Astrocyte (in vitro differentiated cells and primary cell): ENCODE measurements around the gene PODXL. TPM values are rescaled to one million over a fixed set of nuclear protein-coding genes. Genes with fewer than 3 reads are reported as not detected.

Source experiments
- DNase-seq: peaks from one replicate; pipeline ENCODE4 v3.0.0-alpha.2; 2010; ENCODE audit warnings: low read depth
- FAIRE-seq: peaks from 2 replicates; lab custom pipeline; 2011; peaks lifted over from hg19 to GRCh38; lab: Jason Lieb, UNC
- H2AFZ ChIP-seq: 2 replicates; pipeline ENCODE4 v1.6.0; 2012; ENCODE audit warnings: low read depth, low read length, inconsistent platforms
- H3K27ac ChIP-seq: 2 replicates; pipeline ENCODE4 v1.5.1; 2011; ENCODE audit warnings: low read depth, low read length, inconsistent platforms
- H3K27me3 ChIP-seq: 2 replicates; pipeline ENCODE4 v1.6.0; 2011; ENCODE audit warnings: low read length, inconsistent platforms; ENCODE audit not compliant: insufficient read depth
- H3K36me3 ChIP-seq: 2 replicates; pipeline ENCODE4 v1.5.1; 2011; ENCODE audit warnings: low read length, inconsistent platforms; ENCODE audit not compliant: insufficient read depth
- H3K4me1 ChIP-seq: 2 replicates; pipeline ENCODE4 v1.5.1; 2011; ENCODE audit warnings: low read length, inconsistent platforms; ENCODE audit not compliant: insufficient read depth
- H3K4me2 ChIP-seq: 2 replicates; pipeline ENCODE4 v1.6.0; 2012; ENCODE audit warnings: low read length, inconsistent platforms
- H3K4me3 ChIP-seq: 2 replicates; pipeline ENCODE4 v1.5.1; 2011; ENCODE audit warnings: low read depth, mild to moderate bottlenecking, low read length, inconsistent platforms; ENCODE audit not compliant: insufficient read depth
- H3K79me2 ChIP-seq: 2 replicates; pipeline ENCODE4 v1.6.0; 2012; ENCODE audit warnings: mild to moderate bottlenecking, low read length, inconsistent platforms; ENCODE audit not compliant: insufficient read depth
- H3K9ac ChIP-seq: 2 replicates; pipeline ENCODE4 v1.6.0; 2012; ENCODE audit warnings: mild to moderate bottlenecking, low read length, inconsistent platforms
- H3K9me3 ChIP-seq: 2 replicates; pipeline ENCODE4 v1.5.1; 2012; ENCODE audit warnings: low read depth, mild to moderate bottlenecking, low read length, inconsistent platforms; ENCODE audit not compliant: insufficient read depth
- H4K20me1 ChIP-seq: 2 replicates; pipeline ENCODE4 v1.6.0; 2012; ENCODE audit warnings: low read length, inconsistent platforms; ENCODE audit not compliant: insufficient read depth
- H3K27ac Mint-ChIP-seq: one replicate; pipeline ENCODE4 v1.8.0; 2021; ENCODE audit warnings: mild to moderate bottlenecking, mixed read lengths; ENCODE audit not compliant: unreplicated experiment
- H3K27me3 Mint-ChIP-seq: one replicate; pipeline ENCODE4 v1.8.0; 2021; ENCODE audit warnings: low read depth, mixed read lengths; ENCODE audit not compliant: unreplicated experiment
- H3K36me3 Mint-ChIP-seq: one replicate; pipeline ENCODE4 v1.8.0; 2021; ENCODE audit warnings: low read depth, mixed read lengths; ENCODE audit not compliant: unreplicated experiment
- H3K4me1 Mint-ChIP-seq: one replicate; pipeline ENCODE4 v1.8.0; 2021; ENCODE audit warnings: low read depth, mixed read lengths; ENCODE audit not compliant: unreplicated experiment
- H3K4me3 Mint-ChIP-seq: one replicate; pipeline ENCODE4 v1.8.0; 2021; ENCODE audit warnings: mild to moderate bottlenecking, moderate library complexity, mixed read lengths; ENCODE audit not compliant: unreplicated experiment
- H3K9me3 Mint-ChIP-seq: one replicate; pipeline ENCODE4 v1.8.0; 2021; ENCODE audit warnings: mild to moderate bottlenecking, mixed read lengths; ENCODE audit not compliant: unreplicated experiment
- CTCF ChIP-seq: IDR thresholded peaks from 2 replicates; pipeline ENCODE4 v1.5.1; 2011; ENCODE audit warnings: low read depth, mild to moderate bottlenecking, inconsistent platforms, low read length, moderate library complexity; ENCODE audit not compliant: insufficient read depth
- EZH2 ChIP-seq: IDR thresholded peaks from 2 replicates; pipeline ENCODE4 v1.6.1; 2012; ENCODE audit warnings: mild to moderate bottlenecking, low read length, inconsistent platforms; ENCODE audit not compliant: insufficient read depth
- total RNA-seq: library from RNA; stranded (reverse); gene quantifications from 2 replicates; pipeline ENCODE4 v1.2.1, GENCODE V29; 2021

Gene PODXL
- total RNA-seq, 1 donor from 2014 or later, result 47.1 TPM

- no peaks in the 10 kb centered on the region for H3K4me1 ChIP-seq
- peaks cover 6% of the 10 kb centered on the region for H3K36me3 ChIP-seq
- Mint-ChIP-seq H3K4me1 (peaks cover 44% of the 10 kb centered on the region), H3K27me3 (no peaks in the 10 kb centered on the region), H3K36me3 (peaks cover 3% of the 10 kb centered on the region), H3K4me3 (no peak overlapping the region), H3K27ac (no peak overlapping the region), H3K9me3 (no peaks in the 10 kb centered on the region)
- no peak overlapping the region for H3K9ac ChIP-seq
- H3K79me2 ChIP-seq, result no peaks in the 10 kb centered on the region
- H4K20me1 ChIP-seq, result no peaks in the 10 kb centered on the region
- no peaks in the 10 kb centered on the region for H3K27me3 ChIP-seq
- H3K9me3 ChIP-seq, result no peaks in the 10 kb centered on the region
- no peak overlapping the region for H3K4me3 ChIP-seq
- H3K27ac ChIP-seq, result no peak overlapping the region
- no peak for DNase-seq
- FAIRE-seq, result no peak
- H3K4me2 ChIP-seq, result no peak overlapping the region
- H2AFZ ChIP-seq, result no peak overlapping the region
- TF ChIP-seq CTCF (peak; percentile 24), EZH2 (no peak)
Observed at GRCh38 chr7:131488361-131488760, 68.1 kb downstream of the PODXL start.

GRCh38 chr7:131487217-131487616 lies 69.2 kb downstream of the PODXL start:
- H3K4me1 Mint-ChIP-seq, result peaks cover 44% of the 10 kb centered on the region
- no peaks in the 10 kb centered on the region for H3K9me3 Mint-ChIP-seq

More at GRCh38 chr7:131487217-131487616, 69.2 kb downstream of the PODXL start:
- Histone ChIP-seq H3K9me3 (no peaks in the 10 kb centered on the region), H3K79me2 (no peaks in the 10 kb centered on the region), H3K4me3 (no peak overlapping the region), H3K36me3 (peaks cover 6% of the 10 kb centered on the region), H3K27me3 (no peaks in the 10 kb centered on the region), H2AFZ (no peak overlapping the region), H3K9ac (no peak overlapping the region), H3K4me1 (no peaks in the 10 kb centered on the region), H3K27ac (no peak overlapping the region), H4K20me1 (no peaks in the 10 kb centered on the region), H3K4me2 (no peak overlapping the region)
- TF ChIP-seq EZH2 (no peak), CTCF (no peak)
- Mint-ChIP-seq H3K27me3 (no peaks in the 10 kb centered on the region), H3K4me3 (no peak overlapping the region), H3K36me3 (peaks cover 3% of the 10 kb centered on the region), H3K27ac (no peak overlapping the region)
- FAIRE-seq (no peak), DNase-seq (no peak)
